Upper lobe of right lung (tissue), 1 donor: ENCODE results near the gene SLC26A9. TPM values are rescaled to one million over a fixed set of nuclear protein-coding genes. Genes with fewer than 3 reads are reported as not detected.
"Not testable (repeated sequence)": the region's sequence is repeated elsewhere in the genome, so short reads cannot be mapped to it uniquely, and the experiment has no call there.

Experiments used
- ATAC-seq: fragments of 200-7000 bp; cut with Tn5 transposase; one replicate; pipeline ENCODE4 v1.9.1; 2020; ENCODE audit warnings: mild to moderate bottlenecking, moderate library complexity
- DNase-seq: peaks from one replicate; pipeline ENCODE4 v3.0.0-alpha.2; 2020
- H3K27ac ChIP-seq: fragments of 200-600 bp; one replicate; pipeline ENCODE4 v1.8.0; 2022
- H3K27me3 ChIP-seq: fragments of 200-600 bp; one replicate; pipeline ENCODE4 v1.8.0; 2022; ENCODE audit warnings: mild to moderate bottlenecking
- H3K36me3 ChIP-seq: fragments of 200-600 bp; one replicate; pipeline ENCODE4 v1.8.0; 2022
- H3K4me1 ChIP-seq: fragments of 200-600 bp; one replicate; pipeline ENCODE4 v1.8.0; 2022
- H3K4me3 ChIP-seq: fragments of 200-600 bp; one replicate; pipeline ENCODE4 v1.8.0; 2022; ENCODE audit warnings: mild to moderate bottlenecking
- H3K9me3 ChIP-seq: fragments of 200-600 bp; one replicate; pipeline ENCODE4 v1.8.0; 2022
- CTCF ChIP-seq: fragments of 200-600 bp; IDR thresholded peaks from one replicate; pipeline ENCODE4 v1.8.0; 2022; ENCODE audit warnings: antibody characterized with exemption
- intact Hi-C: fragments of 100-400 bp; cut with DNase I; formaldehyde crosslinking; loops from one replicate; pipeline ENCODE4 v1.11.0; 2022
- total RNA-seq: library from RNA; stranded (reverse); fragmentation: NEBNext Ultra II Directional; extraction: Animal tissue kit (Norgen Biotek cat#: 25700); gene quantifications from one replicate; pipeline ENCODE4 v1.2.1, GENCODE V29; 2021
- donor health status: DM: no; HTN: yes; CAD: no; lungs with severe emphysema.

SLC26A9 gene
- total RNA-seq, 1 donor from 2014 or later: 21.7 TPM

- no peak for ATAC-seq
- H3K27me3 ChIP-seq: no peaks in the 10 kb centered on the region
- TF ChIP-seq CTCF: no peak
- H3K4me3 ChIP-seq: no peak overlapping the region
- intact Hi-C loops: no loop called here
- H3K4me1 ChIP-seq: no peaks in the 10 kb centered on the region
- H3K36me3 ChIP-seq: no peaks in the 10 kb centered on the region
- H3K9me3 ChIP-seq: no peaks in the 10 kb centered on the region
- DNase-seq: no peak
- no peak overlapping the region for H3K27ac ChIP-seq
Measured at GRCh38 chr1:205896351-205896750, 46.9 kb downstream of the SLC26A9 start.

GRCh38 chr1:205894119-205894518 is 49.1 kb downstream of the SLC26A9 start:
- H3K27me3 ChIP-seq, H3K27ac ChIP-seq, H3K36me3 ChIP-seq, ATAC-seq, H3K4me1 ChIP-seq, H3K4me3 ChIP-seq, H3K9me3 ChIP-seq, DNase-seq, intact Hi-C loops: not testable (repeated sequence)

GRCh38 chr1:205892175-205892574 is 51.1 kb downstream of the SLC26A9 start:
- H3K4me3 ChIP-seq, ATAC-seq, H3K36me3 ChIP-seq, DNase-seq, H3K27me3 ChIP-seq, H3K27ac ChIP-seq, H3K4me1 ChIP-seq, H3K9me3 ChIP-seq, intact Hi-C loops: not testable (repeated sequence)

- not testable (repeated sequence) for ATAC-seq
Measured at GRCh38 chr1:205891481-205891880, 51.8 kb downstream of the SLC26A9 start.

GRCh38 chr1:205890631-205891030 is 52.6 kb downstream of the SLC26A9 start:
- H3K27me3 ChIP-seq, H3K4me1 ChIP-seq, H3K9me3 ChIP-seq, DNase-seq, H3K36me3 ChIP-seq, H3K4me3 ChIP-seq, H3K27ac ChIP-seq, ATAC-seq, intact Hi-C loops: not testable (repeated sequence)

More at GRCh38 chr1:205891481-205891880, 51.8 kb downstream of the SLC26A9 start:
- H3K27ac ChIP-seq, H3K27me3 ChIP-seq, H3K36me3 ChIP-seq, H3K4me1 ChIP-seq, DNase-seq, H3K9me3 ChIP-seq, H3K4me3 ChIP-seq, intact Hi-C loops: not testable (repeated sequence)

GRCh38 chr1:205889706-205890105 is 53.5 kb downstream of the SLC26A9 start:
- ATAC-seq, intact Hi-C loops, DNase-seq: not testable (repeated sequence)

GRCh38 chr1:205889006-205889405 is 54.2 kb downstream of the SLC26A9 start:
- H3K27me3 ChIP-seq, H3K27ac ChIP-seq, H3K9me3 ChIP-seq, H3K36me3 ChIP-seq, intact Hi-C loops, ATAC-seq, H3K4me3 ChIP-seq, H3K4me1 ChIP-seq, DNase-seq: not testable (repeated sequence)

More at GRCh38 chr1:205889706-205890105, 53.5 kb downstream of the SLC26A9 start:
- not testable (repeated sequence) for H3K4me3 ChIP-seq, H3K4me1 ChIP-seq, H3K27me3 ChIP-seq, H3K36me3 ChIP-seq, H3K9me3 ChIP-seq, H3K27ac ChIP-seq

GRCh38 chr1:205883792-205884191 is 59.5 kb downstream of the SLC26A9 start:
- no peaks in the 10 kb centered on the region for H3K9me3 ChIP-seq
- H3K27ac ChIP-seq: no peak overlapping the region
- intact Hi-C loops: no loop called here
- H3K4me3 ChIP-seq: no peak overlapping the region
- no peaks in the 10 kb centered on the region for H3K4me1 ChIP-seq
- H3K27me3 ChIP-seq: no peaks in the 10 kb centered on the region
- DNase-seq (no peak), ATAC-seq (no peak)
- H3K36me3 ChIP-seq: no peaks in the 10 kb centered on the region
- no peak for TF ChIP-seq CTCF

GRCh38 chr1:205880923-205881322 is 62.3 kb downstream of the SLC26A9 start:
- intact Hi-C loops: no loop called here
- H3K27ac ChIP-seq: no peak overlapping the region
- H3K36me3 ChIP-seq: no peaks in the 10 kb centered on the region
- H3K27me3 ChIP-seq: no peaks in the 10 kb centered on the region
- no peak for TF ChIP-seq CTCF
- ATAC-seq (no peak), DNase-seq (no peak)
- no peaks in the 10 kb centered on the region for H3K9me3 ChIP-seq
- no peak overlapping the region for H3K4me3 ChIP-seq
- no peaks in the 10 kb centered on the region for H3K4me1 ChIP-seq
